Loucy (cell line): Measurements from ENCODE around the gene ZNF607.

Experiments used
- H2AFZ ChIP-seq: fragments of 200-600 bp; sonication (generic); 2 replicates; pipeline ENCODE4 v1.6.0; 2016; ENCODE audit warnings: antibody characterized with exemption, mild to moderate bottlenecking, low read length, moderate library complexity
- H3F3A ChIP-seq: fragments of 200-600 bp; 2 replicates; pipeline ENCODE4 v1.6.0; 2016; ENCODE audit warnings: antibody characterized with exemption, low read depth, mild to moderate bottlenecking
- H3K27me3 ChIP-seq: fragments of 200-600 bp; sonication (generic); 2 replicates; pipeline ENCODE4 v1.6.1; 2014; ENCODE audit warnings: low read length, mild to moderate bottlenecking; ENCODE audit not compliant: insufficient read depth, poor library complexity, severe bottlenecking
- H3K36me3 ChIP-seq: fragments of 200-600 bp; sonication (generic); 2 replicates; pipeline ENCODE4 v1.6.1; 2016; ENCODE audit warnings: low read length; ENCODE audit not compliant: insufficient read depth
- H3K4me1 ChIP-seq: fragments of 200-600 bp; sonication (generic); 2 replicates; pipeline ENCODE4 v1.5.1; 2014; ENCODE audit warnings: low read length, mild to moderate bottlenecking; ENCODE audit not compliant: insufficient read depth, poor library complexity, severe bottlenecking
- H3K4me2 ChIP-seq: fragments of 200-600 bp; sonication (generic); 2 replicates; pipeline ENCODE4 v1.6.0; 2014; ENCODE audit warnings: antibody characterized with exemption, low read length, low read depth, mild to moderate bottlenecking; ENCODE audit not compliant: poor library complexity, severe bottlenecking
- H3K4me3 ChIP-seq: fragments of 200-600 bp; sonication (generic); 2 replicates; pipeline ENCODE4 v1.5.1; 2014; ENCODE audit warnings: low read length, mild to moderate bottlenecking, mixed read lengths; ENCODE audit not compliant: poor library complexity, severe bottlenecking
- H3K79me2 ChIP-seq: fragments of 200-600 bp; sonication (generic); 2 replicates; pipeline ENCODE4 v1.6.1; 2014; ENCODE audit warnings: low read length; ENCODE audit not compliant: insufficient read depth
- H3K9ac ChIP-seq: fragments of 200-600 bp; sonication (generic); 2 replicates; pipeline ENCODE4 v1.6.0; 2014; ENCODE audit warnings: mild to moderate bottlenecking, low read depth, low read length, moderate library complexity; ENCODE audit not compliant: poor library complexity, severe bottlenecking
- H3K9me2 ChIP-seq: fragments of 200-600 bp; sonication (generic); replicated peaks from 2 replicates; pipeline ENCODE4 v1.6.1; 2016; ENCODE audit warnings: low read depth, low read length, mixed read lengths
- H3K9me3 ChIP-seq: fragments of 200-600 bp; sonication (generic); 2 replicates; pipeline ENCODE4 v1.6.1; 2014; ENCODE audit warnings: mild to moderate bottlenecking, antibody characterized with exemption, low read length, low read depth; ENCODE audit not compliant: insufficient read depth
- H4K20me1 ChIP-seq: fragments of 200-600 bp; sonication (generic); 2 replicates; pipeline ENCODE4 v1.6.0; 2014; ENCODE audit warnings: antibody characterized with exemption, low read length, mild to moderate bottlenecking; ENCODE audit not compliant: insufficient read depth, poor library complexity, severe bottlenecking
- EZH2phosphoT487 ChIP-seq: fragments of 200-600 bp; IDR thresholded peaks from 2 replicates; pipeline ENCODE4 v1.6.1; 2018; ENCODE audit warnings: antibody characterized with exemption, mild to moderate bottlenecking, moderate library complexity, borderline replicate concordance
- TF ChIP-seq, protein P1 (sequence below): fragments of 200-600 bp; sonication (generic); conservative IDR thresholded peaks from 2 replicates; pipeline ENCODE4 v1.5.1; 2014; ENCODE audit warnings: mild to moderate bottlenecking, antibody characterized with exemption, low read length

The ZNF607 gene

DNA sequence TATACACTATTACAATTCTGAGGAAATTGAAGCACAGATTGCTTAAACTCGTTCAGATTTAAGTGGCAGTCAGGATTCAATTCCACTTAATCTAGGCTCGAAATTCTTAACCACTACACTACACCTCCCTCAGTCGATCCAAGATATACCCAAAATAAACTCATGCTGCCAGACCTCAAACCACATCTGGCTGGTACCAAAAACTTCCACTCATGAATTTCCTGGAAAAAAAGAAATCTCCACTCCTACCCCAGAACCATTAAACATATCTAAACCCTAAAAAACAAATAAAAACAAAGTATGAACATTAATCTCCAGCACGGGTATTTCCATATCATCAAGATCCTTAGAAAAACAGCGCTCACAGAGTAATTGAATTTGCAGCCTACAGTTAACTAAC, 65.4 kb downstream of the ZNF607 start:
- Histone ChIP-seq H3K36me3 (no peaks in the 10 kb centered on the region), H3K9ac (peak overlapping the region; percentile 92), H3K9me2 (no peaks in the 10 kb centered on the region), H4K20me1 (peaks cover 19% of the 10 kb centered on the region), H3K79me2 (peaks cover 51% of the 10 kb centered on the region), H3K9me3 (no peaks in the 10 kb centered on the region), H3K4me2 (peak overlapping the region; percentile 96), H3K4me1 (peaks cover 41% of the 10 kb centered on the region), H3K27me3 (no peaks in the 10 kb centered on the region), H2AFZ (peak overlapping the region; percentile 97; the same call in 1 of the 2 replicates), H3F3A (no peaks in the 10 kb centered on the region), H3K4me3 (peak overlapping the region; percentile 92)
- TF ChIP-seq EZH2phosphoT487: no peak
- TF ChIP-seq, protein P1, sequence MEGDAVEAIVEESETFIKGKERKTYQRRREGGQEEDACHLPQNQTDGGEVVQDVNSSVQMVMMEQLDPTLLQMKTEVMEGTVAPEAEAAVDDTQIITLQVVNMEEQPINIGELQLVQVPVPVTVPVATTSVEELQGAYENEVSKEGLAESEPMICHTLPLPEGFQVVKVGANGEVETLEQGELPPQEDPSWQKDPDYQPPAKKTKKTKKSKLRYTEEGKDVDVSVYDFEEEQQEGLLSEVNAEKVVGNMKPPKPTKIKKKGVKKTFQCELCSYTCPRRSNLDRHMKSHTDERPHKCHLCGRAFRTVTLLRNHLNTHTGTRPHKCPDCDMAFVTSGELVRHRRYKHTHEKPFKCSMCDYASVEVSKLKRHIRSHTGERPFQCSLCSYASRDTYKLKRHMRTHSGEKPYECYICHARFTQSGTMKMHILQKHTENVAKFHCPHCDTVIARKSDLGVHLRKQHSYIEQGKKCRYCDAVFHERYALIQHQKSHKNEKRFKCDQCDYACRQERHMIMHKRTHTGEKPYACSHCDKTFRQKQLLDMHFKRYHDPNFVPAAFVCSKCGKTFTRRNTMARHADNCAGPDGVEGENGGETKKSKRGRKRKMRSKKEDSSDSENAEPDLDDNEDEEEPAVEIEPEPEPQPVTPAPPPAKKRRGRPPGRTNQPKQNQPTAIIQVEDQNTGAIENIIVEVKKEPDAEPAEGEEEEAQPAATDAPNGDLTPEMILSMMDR: no peak
